HG02885 (cell line): ENCODE results near the gene RUBCN.

ENCODE experiments used
- ATAC-seq: cut with Tn5 transposase; IDR thresholded peaks from one replicate; pipeline ENCODE4 v1.9.1; 2021; ENCODE audit warnings: mild to moderate bottlenecking; ENCODE audit not compliant: unreplicated experiment, poor library complexity

Gene RUBCN

GRCh38 chr3:197736491-197737318 is at the start of gene RUBCN:
Gene RUBCN (minus strand): TSS chr3:197736904. CDS start chr3:197736719, 185 bp downstream.
- ATAC-seq = peak; percentile 84

GRCh38 chr3:197784019-197784585 is 47.4 kb upstream of the RUBCN start:
- ATAC-seq = no peak

GRCh38 chr3:197782230-197782629 is 45.5 kb upstream of the RUBCN start:
- no peak for ATAC-seq

GRCh38 chr3:197775317-197775716 is 38.6 kb upstream of the RUBCN start:
- ATAC-seq = no peak

- no peak for ATAC-seq
These were observed 25.1 kb upstream of the RUBCN start for GRCh38 chr3:197761784-197762183.

GRCh38 chr3:197758512-197758911 is 21.8 kb upstream of the RUBCN start:
- no peak for ATAC-seq

- ATAC-seq = no peak
These were observed 20.0 kb upstream of the RUBCN start for GRCh38 chr3:197756704-197757103.

- ATAC-seq = no peak
These were observed 16.6 kb upstream of the RUBCN start for GRCh38 chr3:197753263-197753662.

GRCh38 chr3:197752107-197752506 is 15.4 kb upstream of the RUBCN start:
- no peak for ATAC-seq

- no peak for ATAC-seq
These were observed 14.4 kb upstream of the RUBCN start for GRCh38 chr3:197750858-197751737.

- ATAC-seq = peak; percentile 38
These were observed 13.7 kb upstream of the RUBCN start for GRCh38 chr3:197750396-197750831.

- peak; percentile 79 for ATAC-seq
These were observed 13.1 kb upstream of the RUBCN start, which contains the start of gene FYTTD1 for GRCh38 chr3:197749601-197750395. Gene FYTTD1 (plus strand): TSS chr3:197749883. CDS start chr3:197749972, 89 bp downstream.

GRCh38 chr3:197749315-197749600 is 12.6 kb upstream of the RUBCN start:
- peak; percentile 27 for ATAC-seq

- no peak for ATAC-seq
These were observed 12.1 kb upstream of the RUBCN start for GRCh38 chr3:197748597-197749314.

- ATAC-seq = no peak
These were observed 10.1 kb upstream of the RUBCN start for GRCh38 chr3:197746801-197747237.

GRCh38 chr3:197746209-197746608 is 9.5 kb upstream of the RUBCN start:
- ATAC-seq = no peak

- no peak for ATAC-seq
These were observed 6.1 kb upstream of the RUBCN start for GRCh38 chr3:197742787-197743186.

GRCh38 chr3:197737749-197738462 is 1.2 kb upstream of the RUBCN start:
- no peak for ATAC-seq

- no peak for ATAC-seq
These were observed 580 bp upstream of the RUBCN start for GRCh38 chr3:197737319-197737649.
